WERI-Rb-1 (cell line): Measurements from ENCODE around the gene SLC43A1.
A peak's percentile ranks its signal among the peaks of the same experiment; 100 is the strongest.

Experiments used
- DNase-seq: peaks from one replicate; pipeline ENCODE4 v3.0.0-alpha.2; 2020
- H3K27ac ChIP-seq: fragments of 250-450 bp; sonication (Bioruptor Pico); 2 replicates; pipeline ENCODE4 v1.5.1; 2020; ENCODE audit warnings: mild to moderate bottlenecking, moderate library complexity
- H3K27me3 ChIP-seq: fragments of 250-450 bp; sonication (Bioruptor Pico); 2 replicates; pipeline ENCODE4 v1.5.1; 2021; ENCODE audit warnings: mild to moderate bottlenecking, low read depth, moderate library complexity; ENCODE audit not compliant: insufficient read depth, severe bottlenecking
- H3K36me3 ChIP-seq: fragments of 250-450 bp; sonication (Bioruptor Pico); 2 replicates; pipeline ENCODE4 v1.5.1; 2020; ENCODE audit warnings: mild to moderate bottlenecking, moderate library complexity
- H3K4me3 ChIP-seq: 2 replicates; pipeline ENCODE4 v1.5.1; 2011; ENCODE audit warnings: low read depth, mild to moderate bottlenecking, control low read depth, low read length
- H3K9me3 ChIP-seq: fragments of 250-450 bp; sonication (Bioruptor Pico); 2 replicates; pipeline ENCODE4 v1.5.1; 2021; ENCODE audit warnings: mild to moderate bottlenecking, moderate library complexity; ENCODE audit not compliant: severe bottlenecking
- TF ChIP-seq, protein P1 (sequence below): IDR thresholded peaks from 2 replicates; pipeline ENCODE4 v1.5.1; 2011; ENCODE audit warnings: low read depth, mild to moderate bottlenecking, control low read depth, inconsistent platforms, low read length

SLC43A1 gene

DNA sequence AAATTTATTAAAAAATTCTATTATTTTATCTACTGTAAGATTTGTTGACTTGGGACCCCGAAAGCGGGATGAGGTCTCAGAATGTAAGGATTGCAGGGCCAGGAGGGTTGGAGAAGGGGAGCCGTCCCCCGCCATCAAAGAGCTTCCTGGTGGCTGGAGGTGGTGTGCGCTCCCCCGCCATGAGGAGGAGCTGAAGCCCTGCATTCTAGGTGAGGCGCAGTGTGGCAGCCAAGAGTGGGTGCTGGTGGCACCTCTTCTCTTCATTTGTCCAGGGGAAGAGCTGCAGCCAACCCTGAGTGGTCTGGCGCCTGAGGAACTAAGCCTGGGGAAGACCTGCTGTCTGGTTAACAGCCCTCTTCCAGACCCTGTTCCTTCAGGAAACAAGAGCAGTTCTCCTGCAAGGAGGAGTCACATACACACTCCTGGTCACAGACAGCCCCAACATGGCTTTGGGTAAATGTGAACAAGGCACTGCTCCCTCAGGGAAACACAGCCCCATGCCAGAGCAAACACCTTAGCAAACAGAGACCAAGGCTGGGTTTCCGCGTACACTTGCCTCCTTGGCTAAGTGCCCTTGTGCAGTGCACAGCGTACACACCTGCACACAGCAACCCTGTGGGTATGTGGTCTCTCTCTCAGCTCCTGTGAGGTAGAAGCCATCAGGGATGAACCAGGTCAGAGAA is 37.9 kb downstream of the SLC43A1 start:
- DNase-seq = no peak

GRCh38 chr11:57476757-57477506 is 38.6 kb downstream of the SLC43A1 start:
- H3K36me3 ChIP-seq = no peaks in the 10 kb centered on the region
- DNase-seq = peak; percentile 38
- peaks cover 36% of the 10 kb centered on the region for H3K27me3 ChIP-seq
- TF ChIP-seq, protein P1, sequence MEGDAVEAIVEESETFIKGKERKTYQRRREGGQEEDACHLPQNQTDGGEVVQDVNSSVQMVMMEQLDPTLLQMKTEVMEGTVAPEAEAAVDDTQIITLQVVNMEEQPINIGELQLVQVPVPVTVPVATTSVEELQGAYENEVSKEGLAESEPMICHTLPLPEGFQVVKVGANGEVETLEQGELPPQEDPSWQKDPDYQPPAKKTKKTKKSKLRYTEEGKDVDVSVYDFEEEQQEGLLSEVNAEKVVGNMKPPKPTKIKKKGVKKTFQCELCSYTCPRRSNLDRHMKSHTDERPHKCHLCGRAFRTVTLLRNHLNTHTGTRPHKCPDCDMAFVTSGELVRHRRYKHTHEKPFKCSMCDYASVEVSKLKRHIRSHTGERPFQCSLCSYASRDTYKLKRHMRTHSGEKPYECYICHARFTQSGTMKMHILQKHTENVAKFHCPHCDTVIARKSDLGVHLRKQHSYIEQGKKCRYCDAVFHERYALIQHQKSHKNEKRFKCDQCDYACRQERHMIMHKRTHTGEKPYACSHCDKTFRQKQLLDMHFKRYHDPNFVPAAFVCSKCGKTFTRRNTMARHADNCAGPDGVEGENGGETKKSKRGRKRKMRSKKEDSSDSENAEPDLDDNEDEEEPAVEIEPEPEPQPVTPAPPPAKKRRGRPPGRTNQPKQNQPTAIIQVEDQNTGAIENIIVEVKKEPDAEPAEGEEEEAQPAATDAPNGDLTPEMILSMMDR = peak; percentile 54
- H3K4me3 ChIP-seq = peak overlapping the region; percentile 30
- no peaks in the 10 kb centered on the region for H3K9me3 ChIP-seq
- no peak overlapping the region for H3K27ac ChIP-seq

More for the DNA sequence above, 37.9 kb downstream of the SLC43A1 start:
- no peak overlapping the region for H3K4me3 ChIP-seq
- TF ChIP-seq, protein P1 = no peak
- H3K9me3 ChIP-seq = no peaks in the 10 kb centered on the region
- no peaks in the 10 kb centered on the region for H3K36me3 ChIP-seq
- no peak overlapping the region for H3K27ac ChIP-seq
- H3K27me3 ChIP-seq = peaks cover 38% of the 10 kb centered on the region

- Histone ChIP-seq H3K9me3 (no peaks in the 10 kb centered on the region), H3K36me3 (no peaks in the 10 kb centered on the region), H3K27ac (no peak overlapping the region), H3K27me3 (peaks cover 33% of the 10 kb centered on the region), H3K4me3 (peak overlapping the region; percentile 30)
- no peak for DNase-seq
- TF ChIP-seq, protein P1 = no peak
These were observed 39.3 kb downstream of the SLC43A1 start for GRCh38 chr11:57476047-57476756.

DNA sequence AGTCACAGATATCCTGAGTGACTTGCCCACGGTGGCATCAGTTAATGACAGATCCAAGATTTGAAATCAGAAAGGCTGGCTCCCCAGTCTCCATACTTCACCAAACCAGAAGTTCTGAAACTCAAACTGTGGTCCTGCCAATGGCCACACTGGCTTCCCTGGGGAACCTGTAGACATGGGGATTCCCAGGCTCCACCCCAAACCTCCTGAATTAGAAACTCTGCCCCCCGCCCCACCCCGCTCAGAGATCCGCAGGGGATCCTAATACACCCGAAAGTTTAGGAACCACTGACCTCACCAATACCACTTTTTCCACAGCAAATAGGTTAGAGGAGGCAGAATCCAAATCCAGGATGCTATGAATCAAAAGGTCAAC is 39.8 kb downstream of the SLC43A1 start:
- H3K27ac ChIP-seq = no peak overlapping the region
- peaks cover 35% of the 10 kb centered on the region for H3K27me3 ChIP-seq
- TF ChIP-seq, protein P1 = no peak
- no peaks in the 10 kb centered on the region for H3K36me3 ChIP-seq
- H3K4me3 ChIP-seq = no peak overlapping the region
- no peak for DNase-seq
- no peaks in the 10 kb centered on the region for H3K9me3 ChIP-seq

GRCh38 chr11:57475191-57475590 is 40.3 kb downstream of the SLC43A1 start:
- Histone ChIP-seq H3K36me3 (no peaks in the 10 kb centered on the region), H3K4me3 (no peak overlapping the region), H3K27ac (no peak overlapping the region), H3K9me3 (no peaks in the 10 kb centered on the region), H3K27me3 (peaks cover 35% of the 10 kb centered on the region)
- TF ChIP-seq, protein P1 = no peak
- no peak for DNase-seq
